Kidney tubule cell (primary cell): ENCODE data around the gene KHK.

Experiments
- DNase-seq: peaks from one replicate; pipeline ENCODE4 v3.0.0-alpha.2; 2018; ENCODE audit warnings: low spot score

The KHK gene

GRCh38 chr2:27128668-27129571 is 42.3 kb downstream of the KHK start:
- no peak for DNase-seq

- no peak for DNase-seq
These were observed 43.8 kb downstream of the KHK start for GRCh38 chr2:27130396-27130795.

DNA sequence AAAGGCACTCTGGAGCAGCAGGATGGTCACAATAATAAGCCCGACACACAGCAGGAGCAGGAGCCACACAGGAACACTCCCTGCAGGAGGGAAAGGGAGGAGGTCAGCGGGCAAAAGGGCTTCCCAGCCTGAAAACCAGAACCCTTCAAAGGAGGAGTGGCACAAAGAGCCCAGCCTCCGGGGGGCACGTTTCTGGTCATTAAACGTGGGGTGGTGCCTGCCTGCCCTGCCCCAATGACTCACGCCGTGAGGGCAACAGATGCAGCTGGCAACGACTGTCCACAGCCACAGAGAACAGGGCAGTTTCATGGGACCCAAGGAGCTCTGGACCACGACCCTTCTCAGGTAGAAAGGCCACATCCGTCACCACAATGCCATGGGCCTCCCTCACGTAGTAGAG is 44.9 kb downstream of the KHK start:
- no peak for DNase-seq

GRCh38 chr2:27133195-27133875 is 46.8 kb downstream of the KHK start:
- peak; percentile 23 for DNase-seq

GRCh38 chr2:27133905-27134780 is 47.6 kb downstream of the KHK start, which contains the start of gene PREB:
Gene PREB (minus strand): TSS chr2:27134636. CDS start chr2:27134421, 215 bp downstream.
- DNase-seq: peak; percentile 95

GRCh38 chr2:27134781-27135477 is 48.4 kb downstream of the KHK start:
- DNase-seq: no peak

DNA sequence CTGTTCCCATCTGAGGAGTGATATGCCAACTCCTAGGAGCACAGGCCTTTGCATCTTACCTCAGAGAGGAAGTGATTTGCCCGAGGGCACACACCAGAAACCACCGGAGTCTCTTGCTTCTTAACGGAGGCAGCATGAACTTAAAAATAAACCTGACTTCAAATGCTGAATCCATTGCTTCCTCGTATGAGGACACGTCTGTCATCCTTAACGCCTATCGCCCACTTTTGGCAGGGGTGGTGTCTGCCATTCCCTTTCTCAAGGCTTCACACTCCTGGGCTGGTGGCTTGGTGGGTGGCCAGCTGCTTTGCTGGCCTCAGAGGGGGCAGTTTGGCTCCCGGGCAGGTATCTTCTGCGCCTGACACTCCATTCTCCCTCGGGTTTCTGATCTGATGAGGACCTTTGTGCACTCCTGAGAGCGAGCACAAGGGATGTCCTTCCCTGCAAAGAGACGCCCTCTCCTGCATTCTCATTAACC is 48.9 kb downstream of the KHK start:
- DNase-seq: no peak

DNA sequence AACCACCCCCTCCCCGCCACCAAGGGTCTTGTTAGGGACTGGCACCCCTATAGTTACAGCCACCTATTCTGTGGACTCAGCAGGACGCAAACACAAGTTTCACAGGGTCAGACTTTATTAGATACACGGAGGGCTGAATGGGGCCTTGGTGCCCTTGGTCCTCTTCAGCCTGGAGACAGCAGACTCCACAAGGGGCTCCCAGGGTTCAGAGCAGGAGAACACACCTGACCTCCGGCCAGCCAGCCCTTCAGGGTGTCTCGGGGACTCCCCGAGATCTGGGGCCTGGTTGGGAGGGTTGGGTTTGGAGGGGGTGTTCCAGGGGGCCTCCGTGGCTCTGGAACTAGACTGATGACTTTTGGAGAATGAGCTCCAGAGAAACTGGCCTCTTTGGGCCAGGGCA is 50.2 kb downstream of the KHK start:
- DNase-seq: no peak

- DNase-seq: no peak
These were observed 50.9 kb downstream of the KHK start for GRCh38 chr2:27137322-27137935.

- DNase-seq: no peak
These were observed 51.5 kb downstream of the KHK start for GRCh38 chr2:27138111-27138510.

DNA sequence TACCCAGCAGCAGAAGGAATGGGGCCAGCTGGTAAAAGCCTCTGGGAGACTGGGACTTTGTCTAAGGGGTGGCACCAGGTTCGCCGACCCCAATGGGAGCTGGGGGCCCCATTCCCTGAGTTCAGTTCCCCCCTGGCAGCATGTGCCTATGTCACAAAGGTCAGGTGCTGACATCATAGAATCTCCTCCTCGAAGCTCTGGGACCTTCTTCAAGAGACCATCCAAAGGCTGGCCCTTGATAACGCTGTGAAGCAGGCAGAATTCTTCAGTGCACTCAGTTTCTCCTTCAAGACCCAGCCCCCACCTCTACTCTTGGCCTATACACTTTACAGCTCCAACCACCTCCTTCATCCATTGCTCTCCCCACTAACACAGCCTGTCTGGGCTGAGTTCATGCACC is 52.7 kb downstream of the KHK start, which contains the start of gene PRR30:
Gene PRR30, minus strand, starts transcription at position 101 of the 400 bp plus-strand sequence. CDS start 1,081 bp downstream, outside the sequence.
- no peak for DNase-seq

DNA sequence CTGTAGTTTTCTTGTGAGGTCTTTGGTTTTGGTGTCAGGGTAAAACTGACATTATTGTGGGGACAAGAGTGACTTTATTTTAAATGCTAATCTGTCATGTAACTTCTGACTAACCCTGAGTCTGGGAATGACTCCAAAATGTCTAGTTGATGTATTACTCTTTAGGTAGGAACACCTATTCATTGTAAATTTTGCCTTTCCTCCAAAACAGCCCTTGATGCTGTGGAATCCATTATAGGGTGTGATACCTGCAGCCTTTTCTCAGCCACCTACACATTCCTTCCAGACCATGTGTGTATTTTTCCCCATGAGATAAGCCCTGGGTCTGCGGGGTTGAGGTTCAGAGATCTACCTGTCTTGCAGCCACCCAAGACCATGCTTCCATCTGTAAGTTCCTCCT is 56.7 kb downstream of the KHK start:
- no peak for DNase-seq

- no peak for DNase-seq
These were observed 59.1 kb downstream of the KHK start for GRCh38 chr2:27145682-27146081.

- no peak for DNase-seq
These were observed 61.4 kb downstream of the KHK start for GRCh38 chr2:27147935-27148334.

- no peak for DNase-seq
These were observed 62.3 kb downstream of the KHK start, which contains the start of gene TCF23 for GRCh38 chr2:27148801-27149439. Gene TCF23 (plus strand): TSS chr2:27149004. CDS start chr2:27149134, 130 bp downstream.

GRCh38 chr2:27149570-27150405 is 63.2 kb downstream of the KHK start:
- no peak for DNase-seq
